OCI-LY7 (cell line): ENCODE measurements around the gene CST4. TPM values are rescaled to one million over a fixed set of nuclear protein-coding genes. Genes with fewer than 3 reads are reported as not detected.

Source experiments
- BruUV-seq: library from RNA; stranded (reverse); fragments of 400-500 nt; replicated peaks from 2 replicates; lab custom pipeline; 2021; lab: Mats Ljungman, UMichigan
- CTCF ChIA-PET: fragments of 300-600 bp; sonication (Branson Sonifier 250); formaldehyde crosslinking; loops from one replicate; lab custom pipeline; 2022; ENCODE audit warnings: antibody characterized with exemption; ENCODE audit not compliant: unreplicated experiment; lab: Charles Lee
- POLR2A ChIA-PET: fragments of 300-600 bp; sonication (Branson Sonifier 250); formaldehyde crosslinking; loops from one replicate; lab custom pipeline; 2022; ENCODE audit warnings: antibody characterized with exemption; lab: Charles Lee
- DNase-seq: peaks from one replicate; pipeline ENCODE4 v3.0.0-alpha.2; 2015; ENCODE audit warnings: low spot score
- H2AFZ ChIP-seq: fragments of 200-600 bp; sonication (generic), shearing (Covaris generic); 2 replicates; pipeline ENCODE4 v1.6.1; 2014; ENCODE audit warnings: mild to moderate bottlenecking, antibody characterized with exemption, low read length, moderate library complexity
- H3K27ac ChIP-seq: fragments of 200-600 bp; sonication (generic); 2 replicates; pipeline ENCODE4 v1.5.1; 2014; ENCODE audit warnings: mixed run types, low read depth, mild to moderate bottlenecking, moderate library complexity, low read length, inconsistent platforms; ENCODE audit not compliant: poor library complexity, severe bottlenecking
- H3K36me3 ChIP-seq: fragments of 200-600 bp; sonication (generic); 2 replicates; pipeline ENCODE4 v1.6.1; 2014; ENCODE audit warnings: mild to moderate bottlenecking, antibody characterized with exemption, low read length, moderate library complexity, mixed read lengths; ENCODE audit not compliant: insufficient read depth
- H3K4me1 ChIP-seq: fragments of 200-600 bp; sonication (generic); 2 replicates; pipeline ENCODE4 v1.5.1; 2014; ENCODE audit warnings: mild to moderate bottlenecking, low read length; ENCODE audit not compliant: insufficient read depth, poor library complexity, severe bottlenecking
- H3K4me2 ChIP-seq: fragments of 200-600 bp; sonication (generic); 2 replicates; pipeline ENCODE4 v1.6.1; 2014; ENCODE audit warnings: mild to moderate bottlenecking, low read length
- H3K4me3 ChIP-seq: fragments of 200-600 bp; sonication (generic); 2 replicates; pipeline ENCODE4 v1.5.1; 2014; ENCODE audit warnings: mild to moderate bottlenecking, low read depth, low read length; ENCODE audit not compliant: poor library complexity, severe bottlenecking
- H3K79me2 ChIP-seq: fragments of 200-600 bp; sonication (generic); 2 replicates; pipeline ENCODE4 v1.6.1; 2016; ENCODE audit warnings: low read depth, mild to moderate bottlenecking, low read length, moderate library complexity, mixed read lengths; ENCODE audit not compliant: insufficient read depth
- H3K9me2 ChIP-seq: fragments of 200-600 bp; sonication (generic); 2 replicates; pipeline ENCODE4 v1.6.1; 2016; ENCODE audit warnings: mild to moderate bottlenecking, low read length, mixed read lengths; ENCODE audit not compliant: insufficient read depth
- H3K9me3 ChIP-seq: fragments of 200-600 bp; sonication (generic); 2 replicates; pipeline ENCODE4 v1.6.1; 2014; ENCODE audit warnings: mild to moderate bottlenecking, mixed run types, low read length, mixed read lengths
- H4K20me1 ChIP-seq: fragments of 200-600 bp; sonication (generic); 2 replicates; pipeline ENCODE4 v1.6.1; 2014; ENCODE audit warnings: mild to moderate bottlenecking, antibody characterized with exemption, low read length, moderate library complexity, mixed read lengths; ENCODE audit not compliant: insufficient read depth
- CTCF ChIP-seq: fragments of 200-600 bp; sonication (generic); conservative IDR thresholded peaks from 2 replicates; pipeline ENCODE4 v1.5.1; 2014; ENCODE audit warnings: mild to moderate bottlenecking, antibody characterized with exemption, low read length, moderate library complexity, mixed read lengths
- EZH2phosphoT487 ChIP-seq: fragments of 200-600 bp; sonication (generic); IDR thresholded peaks from 2 replicates; pipeline ENCODE4 v1.6.1; 2018; ENCODE audit warnings: low read depth, borderline replicate concordance, mild to moderate bottlenecking, mixed run types, antibody characterized with exemption, low read length, moderate library complexity, mixed read lengths
- intact Hi-C: fragments of 100-400 bp; cut with micrococcal nuclease; formaldehyde crosslinking; loops from one replicate; pipeline ENCODE4 v1.10.0; 2022; ENCODE audit not compliant: unreplicated experiment
- total RNA-seq, 2 experiments: library from RNA; depleted of rRNA in 1 of 2; stranded (reverse); fragments of >200 nt in 1 of 2; shearing (Covaris generic) in 1 of 2; gene quantifications; 2 replicates each; pipeline ENCODE4 v1.2.3, GENCODE V29; 2014 to 2022

The CST4 gene
- total RNA-seq, 2 experiments from 2014 or later, result not detected

- intact Hi-C loops, result no loop called here
- Histone ChIP-seq H3K9me3 (no peaks in the 10 kb centered on the region), H2AFZ (no peak overlapping the region), H3K4me2 (no peak overlapping the region), H3K4me1 (no peaks in the 10 kb centered on the region), H3K79me2 (no peaks in the 10 kb centered on the region), H3K4me3 (no peak overlapping the region), H3K36me3 (no peaks in the 10 kb centered on the region), H3K27ac (no peak overlapping the region), H4K20me1 (no peaks in the 10 kb centered on the region), H3K9me2 (no peaks in the 10 kb centered on the region)
- ChIA-PET CTCF (no interaction called here), POLR2A (interaction anchor here (0.7 kb wide), 1 partner anchor 15 kb away, joined by 3 read pairs; no protein-coding TSS in a partner anchor)
- DNase-seq, result no peak
- BruUV-seq, result no TSS peak
- TF ChIP-seq CTCF, result no peak
- no peak for TF ChIP-seq EZH2phosphoT487
Measured at GRCh38 chr20:23649242-23649641, 39.6 kb downstream of the CST4 start.

- CTCF ChIA-PET, result no interaction called here
- H3K9me3 ChIP-seq, result no peaks in the 10 kb centered on the region
Measured at GRCh38 chr20:23647346-23647745, 41.5 kb downstream of the CST4 start.

More at GRCh38 chr20:23647346-23647745, 41.5 kb downstream of the CST4 start:
- no peaks in the 10 kb centered on the region for H3K9me2 ChIP-seq
- no peak overlapping the region for H3K4me3 ChIP-seq
- H3K36me3 ChIP-seq, result no peaks in the 10 kb centered on the region
- POLR2A ChIA-PET, result no interaction called here
- no peaks in the 10 kb centered on the region for H4K20me1 ChIP-seq
- TF ChIP-seq CTCF, result no peak
- no peak for TF ChIP-seq EZH2phosphoT487
- H3K4me2 ChIP-seq, result no peak overlapping the region
- H3K79me2 ChIP-seq, result no peaks in the 10 kb centered on the region
- intact Hi-C loops, result no loop called here
- no peak overlapping the region for H3K27ac ChIP-seq
- BruUV-seq, result no TSS peak
- no peak for DNase-seq
- no peaks in the 10 kb centered on the region for H3K4me1 ChIP-seq
- no peak overlapping the region for H2AFZ ChIP-seq
